Measurements from ENCODE around the gene NT5C.

Gene NT5C

GRCh38 chr17:75082683-75083082 lies 48.9 kb downstream of the NT5C start:
- TF ChIP-seq GATA1 (IDR thresholded peaks at IDR 0.05; ENCODE audit: low read depth, low read length) (no peak), POLR2A (IDR thresholded peaks at IDR 0.05; ENCODE audit: low read length) (no peak)
- no peak for DNase-seq

- TF ChIP-seq POLR2A (IDR thresholded peaks at IDR 0.05; ENCODE audit: low read length): no peak
- TF ChIP-seq GATA1 (IDR thresholded peaks at IDR 0.05; ENCODE audit: low read depth, low read length): no peak
- DNase-seq: no peak
These were observed 49.7 kb downstream of the NT5C start for GRCh38 chr17:75081611-75082540.

All from erythroblast (primary cell).